H1 (cell line): ENCODE results near the gene DDX3X. TPM values are rescaled to one million over a fixed set of nuclear protein-coding genes. Genes with fewer than 3 reads are reported as not detected.

ENCODE experiments used
- CTCF ChIA-PET: fragments of 300-600 bp; sonication (Branson Sonifier 250); formaldehyde crosslinking; loops from one replicate; lab custom pipeline; 2021; ENCODE audit not compliant: partially characterized antibody; lab: Charles Lee
- POLR2A ChIA-PET: fragments of 300-600 bp; sonication (Branson Sonifier 250); formaldehyde crosslinking; loops from one replicate; lab custom pipeline; 2021; ENCODE audit warnings: inconsistent platforms; ENCODE audit not compliant: partially characterized antibody; lab: Charles Lee
- DNase-seq, 2 experiments: peaks; one replicate each; pipeline versions ENCODE4 v3.0.0 to v3.0.0-alpha.2; 2010 to 2022; ENCODE audit warnings: low spot score in 2 of 2, low read depth in 1 of 2, mixed read lengths in 1 of 2
- FAIRE-seq: peaks from 2 replicates; lab custom pipeline; 2011; peaks lifted over from hg19 to GRCh38; lab: Jason Lieb, UNC
- H2AFZ ChIP-seq: 2 replicates; pipeline ENCODE4 v1.8.1; 2012; ENCODE audit warnings: low read length, inconsistent platforms
- H2AK5ac ChIP-seq: 2 replicates; pipeline ENCODE4 v1.6.1; 2013; ENCODE audit warnings: low read depth, low read length
- H2BK120ac ChIP-seq: replicated peaks from 2 replicates; pipeline ENCODE3; 2013; ENCODE audit warnings: low read depth, low read length, inconsistent platforms
- H2BK12ac ChIP-seq: 2 replicates; pipeline ENCODE4 v1.6.1; 2013; ENCODE audit warnings: low read depth, low read length
- H2BK15ac ChIP-seq: 2 replicates; pipeline ENCODE4 v1.6.1; 2013; ENCODE audit warnings: low read length
- H2BK20ac ChIP-seq: 2 replicates; pipeline ENCODE4 v1.6.1; 2013; ENCODE audit warnings: low read length
- H2BK5ac ChIP-seq: 2 replicates; pipeline ENCODE4 v1.6.1; 2013; ENCODE audit warnings: low read depth, low read length
- H3K14ac ChIP-seq: 2 replicates; pipeline ENCODE4 v1.6.1; 2013; ENCODE audit warnings: inconsistent platforms; ENCODE audit not compliant: insufficient read length
- H3K18ac ChIP-seq: 2 replicates; pipeline ENCODE4 v1.6.1; 2013; ENCODE audit warnings: low read length; ENCODE audit errors: extremely low read depth
- H3K23ac ChIP-seq: 2 replicates; pipeline ENCODE4 v1.6.1; 2013; ENCODE audit warnings: inconsistent platforms; ENCODE audit not compliant: insufficient read length
- H3K23me2 ChIP-seq: 2 replicates; pipeline ENCODE4 v1.6.1; 2013; ENCODE audit warnings: low read depth, low read length
- H3K27ac ChIP-seq: 2 replicates; pipeline ENCODE4 v1.6.1; 2011; ENCODE audit warnings: low read depth, low read length, inconsistent platforms
- H3K27me3 ChIP-seq, 4 experiments: replicated peaks in 1 of 4; 1 replicate in 1 of 4; 2 replicates in 3 of 4; pipeline versions ENCODE4 v1.6.1 to v1.8.1; 2011 to 2013; ENCODE audit warnings: low read length in 3 of 4, mild to moderate bottlenecking in 3 of 4, inconsistent platforms in 2 of 4, mixed read lengths in 2 of 4, moderate library complexity in 1 of 4; ENCODE audit not compliant: control insufficient read depth in 3 of 4, insufficient read depth in 3 of 4; ENCODE audit errors: extremely low read depth in 1 of 4
- H3K36me3 ChIP-seq, 4 experiments: 2 replicates each; pipeline versions ENCODE4 v1.6.1 to v1.8.1; 2011 to 2013; ENCODE audit warnings: mild to moderate bottlenecking in 4 of 4, low read length in 3 of 4, moderate library complexity in 2 of 4, control low read depth in 1 of 4, inconsistent platforms in 1 of 4; ENCODE audit not compliant: insufficient read depth in 4 of 4, control insufficient read depth in 2 of 4
- H3K4ac ChIP-seq: replicated peaks from 2 replicates; pipeline ENCODE3; 2013; ENCODE audit warnings: low read length, low read depth, mixed read lengths, inconsistent platforms; ENCODE audit not compliant: insufficient read length
- H3K4me1 ChIP-seq, 4 experiments: replicated peaks in 1 of 4; 1 replicate in 1 of 4; 2 replicates in 3 of 4; pipeline versions ENCODE4 v1.6.1 to v1.8.1; 2011 to 2013; ENCODE audit warnings: low read length in 3 of 4, inconsistent platforms in 2 of 4, mixed read lengths in 1 of 4; ENCODE audit not compliant: insufficient read depth in 4 of 4, control insufficient read depth in 3 of 4
- H3K4me2 ChIP-seq, 2 experiments: 2 replicates each; pipeline versions ENCODE4 v1.6.1 to v1.8.1; 2011 to 2013; ENCODE audit warnings: low read depth in 2 of 2, low read length in 2 of 2, control low read depth in 1 of 2, inconsistent platforms in 1 of 2, mild to moderate bottlenecking in 1 of 2; ENCODE audit not compliant: insufficient read depth in 1 of 2
- H3K4me3 ChIP-seq, 4 experiments: fragments of 200-600, 300-600 bp in 1 of 4; sonication (generic), shearing (Covaris generic), sonication (Bioruptor Twin) in 1 of 4; 2 replicates each; pipeline versions ENCODE4 v1.5.1 to v1.8.1; 2011 to 2016; ENCODE audit warnings: low read length in 4 of 4, low read depth in 3 of 4, control low read depth in 2 of 4, inconsistent platforms in 2 of 4, mild to moderate bottlenecking in 2 of 4, mixed read lengths in 1 of 4, moderate library complexity in 1 of 4; ENCODE audit not compliant: insufficient read depth in 2 of 4; ENCODE audit errors: extremely low read depth in 1 of 4
- H3K56ac ChIP-seq: replicated peaks from 2 replicates; pipeline ENCODE3; 2013; ENCODE audit warnings: low read depth, mild to moderate bottlenecking, mixed read lengths, low read length, inconsistent platforms; ENCODE audit not compliant: insufficient read length
- H3K79me1 ChIP-seq: 2 replicates; pipeline ENCODE4 v1.6.1; 2013; ENCODE audit warnings: low read depth, low read length, control low read depth
- H3K79me2 ChIP-seq, 2 experiments: 2 replicates each; pipeline versions ENCODE4 v1.6.1 to v1.8.1; 2012 to 2013; ENCODE audit warnings: low read length in 2 of 2, mild to moderate bottlenecking in 2 of 2, inconsistent platforms in 1 of 2; ENCODE audit not compliant: insufficient read depth in 2 of 2, control insufficient read depth in 1 of 2
- H3K9ac ChIP-seq, 4 experiments: replicated peaks in 1 of 4; 1 replicate in 1 of 4; 2 replicates in 3 of 4; pipeline versions ENCODE4 v1.6.1 to v1.8.1; 2011 to 2013; ENCODE audit warnings: low read depth in 3 of 4, low read length in 3 of 4, control low read depth in 2 of 4, mild to moderate bottlenecking in 2 of 4, moderate library complexity in 2 of 4, inconsistent platforms in 1 of 4; ENCODE audit errors: extremely low read depth in 1 of 4
- H3K9me3 ChIP-seq, 2 experiments: 2 replicates each; pipeline versions ENCODE4 v1.6.1 to v1.8.1; 2012 to 2013; ENCODE audit warnings: mild to moderate bottlenecking in 2 of 2, moderate library complexity in 2 of 2, control low read depth in 1 of 2, inconsistent platforms in 1 of 2, low read depth in 1 of 2, low read length in 1 of 2, mixed read lengths in 1 of 2; ENCODE audit not compliant: insufficient read depth in 2 of 2
- H4K20me1 ChIP-seq, 2 experiments: replicated peaks in 1 of 2; 2 replicates each; pipeline versions ENCODE3 to v1.8.1; 2011 to 2013; ENCODE audit warnings: inconsistent platforms in 2 of 2, low read length in 2 of 2, mild to moderate bottlenecking in 1 of 2; ENCODE audit not compliant: insufficient read depth in 2 of 2, control insufficient read depth in 1 of 2
- H4K5ac ChIP-seq: 2 replicates; pipeline ENCODE4 v1.6.1; 2013; ENCODE audit warnings: low read length, low read depth, mixed read lengths, inconsistent platforms; ENCODE audit not compliant: insufficient read length
- H4K8ac ChIP-seq: 2 replicates; pipeline ENCODE4 v1.8.0; 2013; ENCODE audit warnings: mild to moderate bottlenecking, moderate library complexity, low read length, inconsistent platforms; ENCODE audit not compliant: insufficient read depth; ENCODE audit errors: extremely low read depth
- H4K91ac ChIP-seq: replicated peaks from 2 replicates; pipeline ENCODE3; 2013; ENCODE audit warnings: low read length, mixed read lengths, inconsistent platforms; ENCODE audit not compliant: insufficient read length
- CBX5 ChIP-seq: fragments of 300-800, 300-1000 bp; sonication (generic); IDR thresholded peaks from 2 replicates; pipeline ENCODE4 v1.7.1; 2016; ENCODE audit warnings: antibody characterized with exemption, low read length, low read depth
- CTBP2 ChIP-seq: IDR thresholded peaks from 2 replicates; pipeline ENCODE4 v1.7.0; 2011; ENCODE audit warnings: borderline replicate concordance, mild to moderate bottlenecking, moderate library complexity, mixed read lengths, low read length; ENCODE audit not compliant: insufficient read depth, insufficient read length
- EZH2 ChIP-seq: fragments of 200-600 bp; sonication (generic); IDR thresholded peaks from 2 replicates; pipeline ENCODE4 v1.7.1; 2012; ENCODE audit warnings: low read depth, mild to moderate bottlenecking, moderate library complexity, low read length, inconsistent platforms; ENCODE audit not compliant: severe bottlenecking
- GABPA ChIP-seq: IDR thresholded peaks from 2 replicates; pipeline ENCODE4 v1.6.1; 2011; ENCODE audit warnings: mild to moderate bottlenecking, low read length, moderate library complexity, borderline replicate concordance; ENCODE audit not compliant: insufficient read depth
- GTF2F1 ChIP-seq: IDR thresholded peaks from 2 replicates; pipeline ENCODE4 v1.6.1; 2012; ENCODE audit warnings: low read depth, low read length, improper control_type of control experiment, borderline replicate concordance
- HDAC2 ChIP-seq, 2 experiments: fragments of 300-600 bp in 1 of 2; sonication (generic) in 1 of 2; IDR thresholded peaks; 2 replicates each; pipeline ENCODE4 v1.6.1; 2011 to 2012; ENCODE audit warnings: low read depth in 2 of 2, low read length in 2 of 2, mild to moderate bottlenecking in 2 of 2, moderate library complexity in 2 of 2, borderline replicate concordance in 1 of 2, inconsistent platforms in 1 of 2
- JUN ChIP-seq: IDR thresholded peaks from 2 replicates; pipeline ENCODE4 v1.6.1; 2011; ENCODE audit warnings: low read depth, mild to moderate bottlenecking, improper control_type of control experiment, low read length
- KDM1A ChIP-seq: fragments of 200-600, 300-600 bp; sonication (generic); IDR thresholded peaks from 2 replicates; pipeline ENCODE4 v1.7.1; 2016; ENCODE audit warnings: mild to moderate bottlenecking, low read length, borderline replicate concordance
- POLR2AphosphoS5 ChIP-seq: IDR thresholded peaks from 2 replicates; pipeline ENCODE4 v1.6.1; 2011; ENCODE audit warnings: low read depth, low read length
- RXRA ChIP-seq: IDR thresholded peaks from 2 replicates; pipeline ENCODE4 v1.6.1; 2011; ENCODE audit warnings: low read depth, mild to moderate bottlenecking, low read length, moderate library complexity; ENCODE audit not compliant: insufficient read depth
- SAP30 ChIP-seq: fragments of 300-600 bp; sonication (generic); IDR thresholded peaks from 2 replicates; pipeline ENCODE4 v1.7.1; 2012; ENCODE audit warnings: low read length, moderate library complexity, mild to moderate bottlenecking, inconsistent platforms; ENCODE audit not compliant: insufficient read depth, insufficient replicate concordance
- SIRT6 ChIP-seq: IDR thresholded peaks from one replicate; pipeline ENCODE4 v1.7.1; 2012; ENCODE audit warnings: low read length, inconsistent platforms
- TAF7 ChIP-seq: optimal IDR thresholded peaks from 2 replicates; pipeline ENCODE3; 2011; ENCODE audit warnings: low read depth, mild to moderate bottlenecking, inconsistent platforms, low read length, moderate library complexity, borderline replicate concordance
- YY1 ChIP-seq: IDR thresholded peaks from 2 replicates; pipeline ENCODE4 v1.6.1; 2011; ENCODE audit warnings: low read depth, mild to moderate bottlenecking, low read length
- WGBS, 2 experiments: shearing (Covaris generic) in 1 of 2; methylation state at CpG; one replicate each; pipeline versions ENCODE4 v1.1.6 to v1.1.7; 2013 to 2015; ENCODE audit warnings: low lambda C conversion rate in 2 of 2, mixed read lengths in 2 of 2, inconsistent platforms in 1 of 2, low coverage in 1 of 2, missing lambda C conversion rate in 1 of 2; ENCODE audit not compliant: insufficient replicate concordance in 2 of 2, insufficient coverage in 1 of 2, insufficient read length in 1 of 2; ENCODE audit errors: extremely low coverage in 1 of 2, missing lambda C conversion rate in 1 of 2; 5-methylcytosine and 5-hydroxymethylcytosine counted together
- polyA plus RNA-seq, 7 experiments: library from polyadenylated mRNA; depleted of rRNA in 3 of 7; stranded (reverse) in 5 of 7; unstranded in 2 of 7; fragments of >200 nt in 5 of 7; fragments of 200-250 nt in 2 of 7; gene quantifications; 1 replicate in 5 of 7; 2 replicates in 1 of 7; 4 replicates in 1 of 7; pipeline versions ENCODE4 v1.2.1 to v1.2.3, GENCODE V29; 2011 to 2013; ENCODE audit warnings: missing spikeins in 2 of 7, mixed read lengths in 2 of 7
- total RNA-seq: library from RNA; stranded (reverse); fragmentation: NEBNext Ultra II Directional; extraction: Animal tissue kit (Norgen Biotek cat#: 25700); gene quantifications from 2 replicates; pipeline ENCODE4 v1.2.1, GENCODE V29; 2021

DDX3X gene
- total and polyA plus RNA-seq, 2 of the 8 experiments (the other 6 are each of a cell fraction or from before 2014, with no cell fraction given) = 39.4 to 291 TPM

GRCh38 chrX:41377624-41378023 is 43.7 kb downstream of the DDX3X start:
- Histone ChIP-seq H3K14ac (no peak overlapping the region), H3K79me2 (no peaks in the 10 kb centered on the region)
- TF ChIP-seq HDAC2 (IDR thresholded peaks at IDR 0.05; ENCODE audit: borderline replicate concordance in 1 of 2, low read depth in 2 of 2, low read length in 2 of 2) (no peak), JUN (no peak), TAF7 (no peak), SIRT6 (no peak), SAP30 (no peak), RXRA (no peak), CTBP2 (no peak), GTF2F1 (no peak), GABPA (no peak), POLR2AphosphoS5 (no peak), CBX5 (no peak), YY1 (no peak), EZH2 (no peak), KDM1A (no peak)

More at GRCh38 chrX:41377624-41378023, 43.7 kb downstream of the DDX3X start:
- DNase-seq = no peak
- H2BK12ac ChIP-seq = no peak overlapping the region
- H3K79me1 ChIP-seq = no peaks in the 10 kb centered on the region
- WGBS, 2 experiments = 92% methylated on average over 7 of the region's 8 CpGs; no CpG with 5 or more reads in 1 of the 2 experiments
- no peaks in the 10 kb centered on the region for H3K4me1 ChIP-seq
- no peaks in the 10 kb centered on the region for H3K9me3 ChIP-seq
- no peak overlapping the region for H2BK20ac ChIP-seq
- no peak overlapping the region for H3K27ac ChIP-seq
- H2AK5ac ChIP-seq = no peak overlapping the region
- no peak overlapping the region for H3K23ac ChIP-seq
- peak overlapping the region; percentile 30 for H4K91ac ChIP-seq
- H3K4ac ChIP-seq = no peak overlapping the region
- no peak overlapping the region for H3K9ac ChIP-seq
- H4K5ac ChIP-seq = no peak overlapping the region
- no peak overlapping the region for H4K8ac ChIP-seq
- no peak overlapping the region for H2AFZ ChIP-seq
- no peaks in the 10 kb centered on the region for H3K36me3 ChIP-seq
- H3K23me2 ChIP-seq = no peaks in the 10 kb centered on the region
- H3K18ac ChIP-seq = no peak overlapping the region
- H2BK15ac ChIP-seq = no peak overlapping the region
- no peak overlapping the region for H2BK5ac ChIP-seq
- ChIA-PET POLR2A (interaction anchor here (0.6 kb wide), 1 partner anchor 90 kb away, joined by 3 read pairs; no protein-coding TSS in a partner anchor), CTCF (no interaction called here)
- no peak for FAIRE-seq
- H2BK120ac ChIP-seq = no peak overlapping the region
- H4K20me1 ChIP-seq = no peaks in the 10 kb centered on the region
- no peak overlapping the region for H3K4me3 ChIP-seq
- H3K27me3 ChIP-seq = no peaks in the 10 kb centered on the region
- no peak overlapping the region for H3K4me2 ChIP-seq
- H3K56ac ChIP-seq = no peak overlapping the region
